SK-N-SH treated with all-trans-retinoic acid at 6 μM for 48 hours (cell line): ENCODE data around the gene DENND4B.
"Not testable (repeated sequence)": the region's sequence is repeated elsewhere in the genome, so short reads cannot be mapped to it uniquely, and the experiment has no call there.

Experiments
- ESRRG ChIP-seq: fragments of 250-450 bp; sonication (Bioruptor Pico); IDR thresholded peaks from 2 replicates; pipeline ENCODE4 v1.6.1; 2021; ENCODE audit warnings: mild to moderate bottlenecking
- GLIS3 ChIP-seq: fragments of 250-450 bp; sonication (Bioruptor Pico); IDR thresholded peaks from 2 replicates; pipeline ENCODE4 v1.5.0; 2020; ENCODE audit warnings: mild to moderate bottlenecking, moderate library complexity
- POU6F1 ChIP-seq: fragments of 250-450 bp; sonication (Bioruptor Pico); IDR thresholded peaks from 2 replicates; pipeline ENCODE4 v1.8.0; 2021; ENCODE audit warnings: low read depth, mild to moderate bottlenecking, moderate library complexity, borderline replicate concordance
- ZC3H10 ChIP-seq: fragments of 250-450 bp; sonication (Bioruptor Pico); IDR thresholded peaks from 2 replicates; pipeline ENCODE4 v1.5.1; 2021; ENCODE audit warnings: mild to moderate bottlenecking, moderate library complexity

- TF ChIP-seq POU6F1; ZC3H10 (CRISPR knock-in tag); GLIS3; ESRRG (CRISPR knock-in tag): not testable (repeated sequence)
Observed at GRCh38 chr1:153981735-153982134, 35.2 kb upstream of the DENND4B start.
